ENCODE data around the gene FIGN.

Gene FIGN

DNA sequence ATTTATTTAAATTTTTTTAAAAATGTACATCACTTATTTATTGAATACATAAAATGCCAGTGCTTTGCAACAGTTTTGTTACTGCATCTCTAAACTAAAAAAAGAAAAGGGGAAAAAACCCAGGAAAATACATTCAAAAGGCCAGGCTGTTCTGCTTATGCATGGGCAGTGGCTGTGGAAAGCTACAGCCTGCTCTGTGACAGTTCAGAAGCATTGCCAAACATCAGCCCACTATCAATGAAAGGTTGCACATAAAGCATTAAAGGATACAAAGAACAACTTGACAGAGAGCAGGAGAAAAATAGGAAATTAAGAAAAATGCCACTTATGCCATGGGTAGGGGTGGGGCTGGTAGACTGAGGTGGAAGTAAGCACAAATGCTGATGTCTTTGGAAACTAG, 128.2 kb downstream of the FIGN start:
- DNase-seq, result no peak

DNA sequence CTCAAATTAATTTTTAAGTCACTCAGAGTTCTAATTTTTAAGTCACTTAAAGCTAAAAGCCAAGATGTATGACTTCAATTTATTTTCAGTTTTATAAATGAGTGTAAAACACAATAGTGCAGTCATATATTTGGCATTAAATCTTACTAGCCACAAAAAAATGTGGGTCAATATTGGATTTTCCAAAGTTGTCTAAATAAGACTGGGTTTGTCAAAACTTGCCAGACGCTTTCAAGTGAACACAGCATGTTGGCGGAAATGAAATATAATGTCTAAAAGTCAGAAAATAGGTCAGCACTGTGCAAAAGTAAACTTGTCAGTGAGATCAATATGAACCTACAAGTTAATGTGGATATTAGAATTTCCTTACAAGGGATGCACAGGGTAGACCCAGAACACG, 128.9 kb downstream of the FIGN start:
- DNase-seq, result no peak

DNA sequence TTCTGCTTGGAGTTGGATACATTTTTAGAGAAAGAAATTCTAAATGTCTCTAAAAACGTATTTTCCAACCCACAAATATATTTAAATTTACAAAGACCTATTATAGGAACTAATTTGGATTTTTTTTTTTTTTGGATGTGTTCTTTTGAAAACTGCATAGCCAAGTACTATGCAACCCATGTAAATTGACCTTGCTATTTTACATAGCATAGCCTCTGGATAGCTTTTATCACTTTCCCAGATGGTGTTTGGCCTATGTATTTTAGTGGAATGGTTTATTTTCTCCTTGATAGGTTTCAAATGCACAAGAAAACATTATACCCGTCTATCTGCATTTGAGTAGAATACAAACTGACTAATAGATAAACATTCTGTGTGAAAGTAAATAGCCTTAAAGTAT, 130.0 kb downstream of the FIGN start:
- DNase-seq, result no peak

DNA sequence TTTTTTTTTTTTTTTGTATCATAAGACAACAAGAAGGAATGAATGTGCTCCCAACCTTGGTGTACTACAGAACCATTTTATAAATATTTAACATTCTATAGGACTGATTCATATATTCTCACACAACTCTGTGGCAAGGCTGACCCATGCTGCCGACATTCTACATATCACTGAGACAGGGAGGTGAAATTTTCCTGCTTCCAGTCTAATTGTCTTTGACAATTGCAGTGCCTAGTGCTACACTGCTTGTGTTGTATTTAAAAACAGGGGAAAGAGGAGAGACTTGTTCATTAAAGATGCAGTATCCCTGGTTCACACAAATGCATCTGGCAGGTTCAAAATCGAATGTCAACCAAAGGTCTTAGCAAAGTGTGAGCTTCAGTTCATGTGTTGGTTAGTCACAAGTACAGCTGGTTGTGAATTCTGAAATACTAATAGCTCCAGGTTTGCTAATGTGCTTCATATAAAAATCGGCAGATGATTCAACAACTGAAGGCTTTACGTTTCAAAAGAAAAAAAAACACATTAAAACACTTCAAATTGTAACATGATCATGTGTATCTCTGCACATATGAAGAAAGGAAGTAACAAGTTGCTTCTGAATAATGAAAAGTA, 130.8 kb downstream of the FIGN start:
- no peak for DNase-seq

DNA sequence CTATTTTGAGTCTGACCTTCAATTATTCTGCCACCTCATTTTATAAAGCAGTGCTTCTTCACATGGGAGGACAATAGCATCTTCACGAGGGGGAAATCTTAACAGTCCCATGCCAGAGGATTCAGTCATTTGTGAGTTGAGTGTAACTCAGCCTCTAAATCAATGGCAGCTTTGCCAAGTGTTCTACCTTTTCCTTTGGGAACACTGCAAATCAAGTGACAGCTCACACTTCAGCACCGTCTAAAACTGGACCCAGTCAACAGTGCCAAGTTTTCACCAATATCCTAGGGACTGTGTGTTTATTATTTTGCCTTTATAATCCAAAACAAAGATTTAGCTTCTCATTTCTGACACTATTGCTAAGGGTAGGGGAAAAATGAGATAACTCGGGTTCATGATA, 133.6 kb downstream of the FIGN start:
- no peak for DNase-seq

DNA sequence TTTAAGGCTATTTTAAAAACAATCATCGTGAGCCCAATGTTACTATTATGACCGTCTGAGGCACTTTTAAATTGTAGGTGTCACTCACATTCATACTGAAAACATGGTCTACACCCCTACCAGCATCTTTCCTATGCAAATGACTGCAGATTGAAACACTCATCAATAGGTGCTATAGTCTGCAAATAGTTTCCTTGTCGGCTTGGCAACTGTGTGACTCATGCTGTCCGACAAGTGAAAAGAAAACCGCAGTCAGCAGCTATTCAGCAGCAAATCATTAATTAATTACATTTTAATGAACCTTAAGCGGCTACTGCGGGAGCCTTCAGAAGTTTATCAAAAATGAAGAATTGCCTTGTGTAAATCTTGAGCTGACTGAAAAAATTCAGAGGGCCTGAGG, 134.4 kb downstream of the FIGN start:
- DNase-seq, result no peak

DNA sequence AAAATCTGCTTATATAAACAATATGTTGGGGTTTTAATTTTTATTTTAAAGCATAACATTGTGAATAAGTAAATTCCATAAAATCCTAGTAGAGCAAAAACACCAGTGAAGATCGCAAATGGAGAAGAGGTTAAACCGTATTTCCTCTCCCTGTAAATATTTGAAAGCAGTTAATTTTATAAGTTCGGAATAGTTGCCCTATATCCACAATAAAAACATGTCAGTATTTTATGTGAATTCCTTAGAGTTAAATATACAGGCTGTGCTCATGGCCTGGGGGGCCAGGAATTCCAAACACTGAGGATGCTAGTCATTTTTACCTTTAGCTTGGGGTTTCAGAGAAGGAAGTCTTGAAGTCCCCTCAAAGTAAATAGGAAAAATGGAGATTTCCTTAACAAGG, 135.0 kb downstream of the FIGN start:
- no peak for DNase-seq

DNA sequence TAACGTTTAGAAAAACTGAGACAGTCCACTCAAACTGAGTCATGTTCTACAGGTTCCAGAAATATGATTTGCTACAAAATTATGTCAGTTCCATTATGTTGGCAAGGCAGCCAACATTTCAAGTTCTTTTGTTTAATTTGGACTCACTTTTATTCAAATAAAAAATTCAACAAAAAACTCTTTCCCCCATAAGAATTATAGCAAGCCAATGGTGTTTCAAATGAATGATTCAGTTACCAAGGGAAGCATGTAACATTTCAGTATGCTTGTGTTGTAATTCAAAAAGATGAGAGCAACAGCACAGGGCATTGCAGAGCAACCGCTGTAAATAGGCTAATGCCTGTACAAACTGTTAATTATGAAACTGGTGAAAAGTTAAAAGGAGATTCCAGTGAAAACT, 140.8 kb downstream of the FIGN start:
- no peak for DNase-seq

DNA sequence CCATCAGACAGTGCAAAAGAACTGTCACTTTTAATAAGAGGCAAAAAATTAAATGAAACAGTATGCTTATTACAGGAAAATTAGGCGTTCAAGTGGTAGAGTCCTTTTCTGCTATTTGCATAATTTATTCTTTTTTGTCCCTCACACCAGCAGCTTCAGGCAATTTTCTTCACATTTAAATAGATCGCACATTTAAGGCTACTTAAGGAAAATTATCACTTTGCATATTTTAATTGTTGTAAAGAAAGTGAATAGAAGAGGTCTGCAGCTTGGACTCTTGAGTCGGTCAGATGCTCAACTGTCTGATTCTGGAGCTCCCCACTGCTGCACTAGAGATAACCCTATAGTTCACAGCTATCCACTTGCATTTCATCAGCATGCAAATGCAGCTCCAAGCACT, 141.3 kb downstream of the FIGN start:
- no peak for DNase-seq

DNA sequence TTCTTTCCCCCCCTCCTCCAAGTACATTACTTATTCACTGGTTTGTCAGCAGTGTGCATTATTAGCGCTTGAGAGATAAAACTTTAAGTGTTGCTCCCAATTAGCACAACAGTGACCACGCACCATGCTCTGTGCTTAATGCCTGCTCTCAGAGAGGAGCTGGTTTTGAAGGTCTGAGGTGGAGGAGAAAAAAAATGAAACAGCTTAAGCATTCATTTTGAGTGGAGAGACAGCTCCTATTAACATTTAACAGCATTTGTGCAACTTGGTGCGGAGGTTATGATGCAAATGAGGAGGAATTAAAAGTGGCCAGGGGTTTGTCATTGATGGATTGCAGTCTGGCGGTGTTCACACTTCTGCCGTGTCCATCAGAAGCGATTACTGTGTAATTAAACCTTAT, 141.8 kb downstream of the FIGN start:
- DNase-seq, result no peak

DNA sequence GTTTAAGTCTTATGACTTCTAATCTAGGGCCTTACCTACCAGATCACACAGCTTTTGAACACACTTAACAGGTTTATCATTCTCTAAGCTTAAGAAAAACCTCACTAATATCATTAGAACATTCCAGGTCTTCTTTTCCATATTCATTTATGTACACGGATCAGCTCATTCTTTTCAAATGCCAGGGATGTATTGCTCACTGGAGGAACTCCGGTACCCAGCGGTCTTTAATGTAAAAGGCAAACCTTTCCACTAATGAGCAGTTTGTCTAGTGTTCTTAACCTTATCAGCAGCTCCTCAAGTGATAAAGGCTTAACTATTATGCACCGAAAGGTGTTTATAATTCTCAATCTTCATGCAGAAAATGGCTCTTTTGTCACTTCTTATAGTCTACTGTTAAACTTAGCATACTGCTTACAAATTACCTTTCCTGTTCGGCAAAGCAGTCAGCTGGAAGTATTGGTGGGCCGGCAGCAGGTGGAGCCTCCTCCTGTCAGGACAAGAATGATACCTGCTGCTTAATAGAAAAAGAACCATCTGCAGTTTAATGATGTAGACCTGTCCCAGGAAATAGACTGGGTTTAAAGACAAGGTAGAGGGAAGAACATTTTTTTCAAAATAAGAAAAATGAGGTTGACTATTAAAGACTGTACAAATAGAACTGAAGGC, 142.7 kb downstream of the FIGN start:
- no peak for DNase-seq

DNA sequence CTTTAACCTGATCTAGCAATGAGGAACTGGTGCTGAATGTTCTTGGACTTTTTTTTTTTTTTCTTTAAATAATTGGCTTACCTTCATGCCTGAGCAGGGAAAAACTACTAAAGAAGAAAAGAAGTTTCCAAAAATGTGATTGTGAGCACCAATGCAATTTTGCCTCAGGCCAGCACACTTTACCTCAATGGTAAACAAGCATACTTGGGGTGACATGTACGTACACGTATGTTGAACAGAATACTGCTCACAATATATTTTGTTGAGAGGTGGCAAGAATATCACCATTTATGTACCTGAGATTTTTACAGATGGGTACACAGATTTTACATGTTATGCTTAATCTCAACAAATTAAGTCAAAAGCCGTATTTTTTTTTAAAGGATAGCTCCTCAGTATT, 144.3 kb downstream of the FIGN start:
- no peak for DNase-seq

DNA sequence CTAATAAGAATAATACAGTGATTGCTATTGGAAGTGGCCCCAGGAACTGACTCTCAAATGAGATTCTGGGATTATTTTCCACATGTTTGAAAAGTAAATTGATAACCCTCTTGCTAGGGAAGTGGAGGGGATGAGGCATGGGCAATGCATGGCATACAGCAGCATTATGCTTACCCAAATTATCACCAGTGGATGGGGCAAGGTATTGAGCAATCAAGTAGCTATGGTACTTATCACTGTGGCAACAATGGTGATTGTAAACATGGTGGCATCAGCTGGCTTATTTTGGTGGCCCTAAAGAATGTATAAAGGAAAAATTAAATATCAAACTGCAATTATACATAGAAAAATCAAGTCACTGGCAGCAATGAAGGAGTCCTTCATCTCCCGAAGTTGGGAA, 155.1 kb downstream of the FIGN start:
- DNase-seq, result no peak

DNA sequence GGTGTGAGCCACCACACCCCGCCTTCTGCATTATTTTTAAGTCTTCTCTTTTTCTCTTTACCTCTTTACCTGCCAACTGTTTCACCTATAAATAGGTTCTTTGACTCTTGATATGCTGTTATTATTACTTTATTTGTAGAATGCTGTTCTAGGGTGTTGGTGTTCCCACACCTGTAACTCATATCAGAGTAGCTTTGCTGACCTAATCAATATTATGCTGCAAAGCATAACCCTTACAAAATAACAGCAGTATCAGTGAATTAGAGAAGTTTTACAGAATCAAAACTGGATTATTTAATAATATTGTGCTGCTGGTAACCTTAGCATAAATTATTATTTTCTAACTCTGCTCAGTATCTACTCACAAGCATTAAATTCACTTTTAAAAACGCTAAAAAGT, 161.5 kb downstream of the FIGN start:
- no peak for DNase-seq

DNA sequence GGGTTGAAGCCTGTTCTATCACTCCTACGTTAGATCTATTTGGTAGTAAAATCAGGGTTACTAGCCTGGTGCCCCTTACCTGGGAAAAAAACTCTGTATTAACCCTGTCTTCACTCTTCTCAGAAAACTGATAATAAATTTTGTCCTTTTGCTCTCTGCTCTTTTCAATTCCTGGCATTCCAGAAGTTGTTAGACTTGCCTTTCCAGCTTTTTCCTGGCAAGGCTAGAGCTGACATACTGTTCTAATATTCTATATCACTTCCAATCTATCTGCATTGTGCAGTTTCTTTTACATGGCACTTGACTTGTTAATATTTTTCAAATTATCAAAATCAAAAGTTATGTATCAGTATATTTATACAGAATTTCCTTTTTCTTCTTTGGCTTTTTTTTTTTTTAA, 162.2 kb downstream of the FIGN start:
- DNase-seq, result no peak

DNA sequence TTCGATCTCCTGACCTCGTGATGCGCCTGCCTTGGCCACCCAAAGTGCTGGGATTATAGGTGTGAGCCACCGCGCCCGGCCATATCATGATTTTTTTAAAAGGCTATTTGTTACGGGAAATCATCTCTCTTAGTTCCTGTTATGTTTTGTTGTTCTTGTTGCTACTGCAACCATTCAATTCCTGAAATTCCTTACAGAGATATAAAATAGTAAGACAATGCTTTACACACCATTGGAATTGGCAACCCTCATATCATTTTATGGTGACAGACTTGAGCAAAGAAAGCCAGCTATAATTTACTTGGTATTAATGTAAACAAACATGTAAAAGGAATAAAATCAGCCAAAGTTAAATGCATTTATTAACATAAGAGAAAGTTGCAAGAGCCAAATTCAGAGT, 163.0 kb downstream of the FIGN start:
- no peak for DNase-seq

DNA sequence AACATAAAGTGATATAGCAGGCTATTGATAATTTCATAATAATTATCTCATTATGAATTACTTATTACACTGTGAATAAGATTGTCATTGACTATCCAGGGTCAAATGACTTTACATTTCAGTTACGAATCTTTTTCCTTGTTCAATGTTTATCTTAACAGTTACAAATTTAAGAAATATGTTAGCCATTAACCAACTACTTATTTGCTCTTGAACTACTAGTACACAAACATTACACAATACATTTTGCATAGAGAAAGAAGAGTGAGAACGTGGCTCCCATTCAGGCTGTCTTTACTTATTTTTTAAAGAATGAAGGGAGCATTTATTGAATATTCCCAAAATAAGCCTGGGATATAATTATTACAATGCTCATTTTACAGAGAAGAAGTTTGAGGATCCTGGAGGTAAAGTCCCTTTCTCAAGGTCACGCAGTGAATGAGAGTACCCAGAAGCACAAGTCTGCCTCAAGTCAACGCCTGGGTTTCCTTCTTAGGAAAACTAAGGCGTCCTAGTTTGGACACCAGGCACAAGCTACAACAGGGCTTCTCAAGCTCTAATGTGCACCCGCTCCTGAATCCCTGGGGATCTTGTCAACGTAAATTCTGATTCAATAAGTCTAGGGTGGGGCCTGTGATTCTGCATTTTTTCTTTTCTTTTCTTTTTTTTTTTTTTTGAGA, 164.2 kb downstream of the FIGN start:
- no peak for DNase-seq

DNA sequence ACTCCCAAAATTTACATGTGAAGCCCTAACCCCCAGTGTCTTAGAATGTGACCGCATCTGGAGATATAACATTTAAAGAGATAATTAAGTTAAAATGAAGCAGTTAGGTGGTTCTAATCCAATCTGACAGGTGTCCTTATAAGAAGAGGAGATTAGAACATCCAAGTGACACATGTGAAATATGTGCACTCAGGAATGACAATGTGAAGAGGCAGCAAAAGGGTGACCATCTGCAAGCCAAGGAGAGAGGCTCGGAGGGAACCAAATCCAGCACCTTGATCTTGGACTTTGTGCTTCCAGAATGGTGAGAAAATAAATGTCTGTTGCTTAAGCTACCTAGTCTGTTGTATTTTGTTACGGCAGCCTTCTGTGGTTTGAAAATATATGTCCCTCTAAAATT, 165.4 kb downstream of the FIGN start:
- no peak for DNase-seq

DNA sequence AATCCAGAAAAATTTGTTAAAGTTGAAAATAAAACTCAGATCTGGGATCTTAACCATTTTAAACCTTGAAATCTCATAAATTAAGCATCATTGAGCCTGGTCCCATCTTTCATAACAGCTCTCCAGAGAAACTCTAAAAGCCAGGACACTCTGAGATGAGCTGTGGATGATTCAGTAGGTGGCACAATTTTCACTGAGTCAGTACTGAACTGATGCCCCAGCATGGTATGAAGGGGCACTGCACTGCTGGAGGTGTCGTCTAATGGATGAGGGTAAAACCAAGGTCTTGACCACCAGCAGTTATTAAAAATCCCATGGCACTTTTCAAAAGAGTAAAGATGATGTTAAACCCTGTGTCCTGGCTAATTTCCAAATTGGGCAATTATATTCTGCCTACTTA, 170.6 kb downstream of the FIGN start:
- DNase-seq, result no peak

DNA sequence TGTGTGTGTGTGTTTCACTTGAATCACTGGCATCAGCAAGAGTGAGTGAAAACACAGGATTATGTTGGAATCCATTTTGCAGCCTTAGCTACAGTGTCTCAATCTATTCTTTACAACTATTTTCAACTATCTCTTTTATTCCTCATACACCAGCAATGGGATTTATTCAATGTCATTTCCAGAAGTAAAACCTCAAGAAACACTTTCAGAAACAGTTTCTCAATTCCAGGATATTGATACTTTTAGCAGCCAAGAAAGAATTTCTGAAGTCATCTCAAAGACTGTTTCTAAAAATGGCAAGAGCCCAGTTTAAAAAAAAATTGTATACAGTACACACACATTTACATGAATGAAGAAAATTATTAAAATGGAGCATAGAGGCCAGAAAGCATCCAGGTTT, 171.6 kb downstream of the FIGN start:
- DNase-seq, result no peak

DNA sequence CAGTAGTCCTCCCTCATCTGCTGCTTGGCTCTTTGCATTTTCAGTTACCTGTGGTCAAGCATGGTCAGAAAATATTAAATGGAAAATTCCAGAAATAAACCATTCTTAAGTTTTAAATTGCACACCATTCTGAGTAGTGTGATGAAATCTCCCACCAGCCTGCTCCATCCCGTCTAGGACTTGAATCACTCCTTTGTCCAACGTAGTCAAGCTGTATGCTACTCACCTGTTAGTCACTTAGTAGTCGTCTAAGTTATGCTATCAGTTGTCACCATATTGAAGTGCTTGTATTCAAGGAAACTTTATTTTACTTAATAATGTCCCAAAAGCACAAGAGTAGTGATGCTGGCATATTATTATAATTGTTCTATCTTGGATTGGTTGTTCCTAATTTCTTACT, 172.5 kb downstream of the FIGN start:
- DNase-seq, result no peak

DNA sequence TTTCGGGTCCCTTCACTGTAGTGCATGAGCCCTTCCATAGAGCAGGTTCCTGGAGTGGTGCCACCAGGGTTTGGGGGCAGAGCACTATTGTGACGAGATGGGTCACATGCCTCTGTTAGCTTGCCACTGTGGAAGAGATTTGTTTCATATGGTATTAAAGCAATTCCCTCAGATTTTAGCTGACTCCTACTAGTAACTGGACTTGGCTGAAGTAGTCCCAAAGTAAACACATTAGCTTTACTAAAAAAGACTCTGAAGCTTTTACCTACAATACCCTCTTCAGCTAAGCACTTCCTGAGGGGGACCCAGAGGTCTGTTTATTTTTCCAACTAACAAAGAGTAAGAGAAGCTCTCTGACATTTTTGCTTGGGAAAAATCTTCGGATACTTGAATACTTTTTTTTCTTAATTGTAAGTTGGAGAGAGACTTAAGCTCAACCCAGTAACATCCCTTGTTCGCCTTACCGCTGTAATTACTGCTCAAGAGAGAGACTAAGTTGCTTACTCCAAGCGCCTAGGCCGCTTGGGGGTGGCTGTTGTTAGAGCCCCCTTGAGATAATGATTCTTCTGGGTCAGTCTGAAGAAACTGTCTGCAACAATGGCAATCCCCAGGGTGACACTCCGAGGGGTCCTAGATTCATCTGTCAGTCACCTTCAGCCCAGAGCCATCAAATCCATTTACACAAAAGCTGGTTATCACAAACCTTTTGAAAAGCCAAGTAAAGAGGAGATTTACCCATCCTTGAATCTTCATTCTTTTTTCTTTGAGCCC, 177.4 kb downstream of the FIGN start:
- DNase-seq, result no peak

DNA sequence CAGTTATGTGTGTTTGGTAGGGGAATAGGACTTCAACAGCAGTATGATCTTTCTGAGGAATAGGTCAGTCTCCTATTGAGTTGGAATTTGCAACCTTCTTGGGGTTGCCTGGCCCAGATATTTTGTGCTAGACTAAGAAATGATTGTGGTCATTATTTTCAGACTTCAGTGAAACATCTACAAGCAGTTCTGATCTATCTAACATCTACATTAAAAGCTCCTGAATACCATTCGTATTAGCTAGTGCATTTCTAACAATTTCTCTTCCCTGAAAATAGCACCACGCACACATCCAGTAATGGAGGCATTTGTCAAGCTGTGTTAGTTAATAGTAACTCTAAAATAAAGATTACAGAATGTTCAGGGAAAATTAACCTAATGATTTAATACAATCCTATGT, 179.3 kb downstream of the FIGN start:
- DNase-seq, result no peak

DNA sequence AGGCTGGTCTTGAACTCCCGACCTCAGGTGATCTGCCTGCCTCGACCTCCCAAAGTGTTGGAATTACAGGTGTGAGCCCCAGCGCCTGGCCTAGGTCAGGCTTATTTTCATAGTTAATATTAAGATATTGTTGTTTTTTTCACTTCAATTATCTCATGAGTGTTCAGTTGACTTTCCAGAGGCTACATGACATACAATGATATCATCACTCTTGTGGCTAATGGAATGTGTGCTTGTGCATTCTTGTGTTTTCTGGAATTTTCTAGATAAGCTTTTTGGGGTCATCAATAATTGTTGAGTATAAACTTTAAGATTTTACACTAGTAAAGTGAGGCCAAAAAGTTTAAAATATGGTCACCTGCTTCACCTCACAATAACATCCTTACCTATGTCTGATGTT, 180.9 kb downstream of the FIGN start:
- no peak for DNase-seq

Measured in stimulated activated CD4-positive, alpha-beta T cell treated with anti-CD3 and anti-CD28 coated beads, Interleukin-4, amount 100 ng/mL, for 1 hour (primary cell).